CD4-positive, alpha-beta T cell treated with Interleukin-4 for 1 hour (primary cell): ENCODE data around the gene EXOSC9.

Experiments
- DNase-seq, 2 donors: peaks; one replicate each; pipeline ENCODE4 v3.0.0-alpha.2; 2020 to 2022

Gene EXOSC9

GRCh38 chr4:121827853-121828252, 26.7 kb downstream of the EXOSC9 start:
- DNase-seq = no peak

- no peak for DNase-seq
Measured at GRCh38 chr4:121829511-121829910, 28.4 kb downstream of the EXOSC9 start.

GRCh38 chr4:121838136-121838535, 37.0 kb downstream of the EXOSC9 start:
- no peak for DNase-seq

GRCh38 chr4:121842862-121843261, 41.7 kb downstream of the EXOSC9 start:
- no peak for DNase-seq

- no peak for DNase-seq
Measured at GRCh38 chr4:121846662-121847061, 45.5 kb downstream of the EXOSC9 start.

- no peak for DNase-seq
Measured at GRCh38 chr4:121851354-121851753, 50.2 kb downstream of the EXOSC9 start.

- DNase-seq = no peak
Measured at GRCh38 chr4:121860121-121860520, 59.0 kb downstream of the EXOSC9 start.

- no peak for DNase-seq
Measured at GRCh38 chr4:121861426-121861825, 60.3 kb downstream of the EXOSC9 start.

- no peak for DNase-seq
Measured at GRCh38 chr4:121863799-121864198, 62.7 kb downstream of the EXOSC9 start.
